Stimulated activated CD4-positive, alpha-beta T cell treated with anti-CD3 and anti-CD28 coated beads, Interleukin-4, amount 100 ng/mL, for 4 hours (primary cell): ENCODE results near the gene TAF10.

Experiments
- DNase-seq, 2 experiments: peaks; one replicate each; pipeline ENCODE4 v3.0.0-alpha.2; 2020

The TAF10 gene

GRCh38 chr11:6607190-6607795, 4.7 kb downstream of the TAF10 start:
- no peak for DNase-seq

DNA sequence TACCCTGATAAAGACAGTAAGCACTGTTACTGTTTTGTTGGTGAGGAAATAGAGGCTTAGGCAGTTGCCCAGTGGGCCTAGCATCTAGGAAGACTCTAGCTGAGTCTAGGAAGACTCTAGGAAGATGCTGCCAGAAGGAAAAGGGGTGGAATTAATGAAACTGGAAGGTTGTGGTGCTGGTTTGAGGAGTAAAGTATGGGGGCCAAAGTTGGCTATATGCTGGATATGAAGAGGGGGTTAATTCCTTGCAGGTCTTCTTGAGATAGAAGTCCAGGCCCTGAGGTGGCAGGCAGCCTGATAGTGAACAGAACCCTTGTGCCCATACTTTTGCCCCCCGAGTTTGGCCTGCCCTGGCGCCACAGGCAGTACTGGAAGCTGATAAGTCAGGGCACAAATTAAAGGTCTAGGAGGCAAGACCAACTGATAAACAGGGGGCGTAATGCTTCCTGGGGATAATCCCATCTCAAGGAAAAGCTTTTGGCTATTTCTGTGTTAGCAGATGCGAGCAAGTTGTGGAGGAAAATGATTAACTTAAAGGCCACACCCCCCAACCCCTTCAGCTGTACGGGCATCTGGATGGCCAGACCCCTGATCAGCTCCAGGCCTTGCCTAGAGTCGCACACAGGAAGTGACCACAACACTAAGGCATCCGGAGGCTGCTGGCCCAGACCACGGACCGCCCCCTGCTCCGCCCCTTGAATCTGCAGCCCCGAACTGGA, 5.4 kb downstream of the TAF10 start:
- DNase-seq, result peak in 1 of 2 experiments; percentile 34

- DNase-seq, result no peak
Observed at GRCh38 chr11:6604790-6605189, 7.2 kb downstream of the TAF10 start.

GRCh38 chr11:6604081-6604626, 7.9 kb downstream of the TAF10 start:
- peak; percentile 33 to 52 for DNase-seq

GRCh38 chr11:6603287-6604080, 8.5 kb downstream of the TAF10 start, which contains the start of the genes ILK and RRP8:
ILK (plus strand) TSS chr11:6603774; CDS start chr11:6604272, 498 bp downstream.
RRP8 (minus strand) TSS chr11:6603616; CDS start chr11:6603502, 114 bp downstream.
- peak; percentile 82 to 84 for DNase-seq

DNA sequence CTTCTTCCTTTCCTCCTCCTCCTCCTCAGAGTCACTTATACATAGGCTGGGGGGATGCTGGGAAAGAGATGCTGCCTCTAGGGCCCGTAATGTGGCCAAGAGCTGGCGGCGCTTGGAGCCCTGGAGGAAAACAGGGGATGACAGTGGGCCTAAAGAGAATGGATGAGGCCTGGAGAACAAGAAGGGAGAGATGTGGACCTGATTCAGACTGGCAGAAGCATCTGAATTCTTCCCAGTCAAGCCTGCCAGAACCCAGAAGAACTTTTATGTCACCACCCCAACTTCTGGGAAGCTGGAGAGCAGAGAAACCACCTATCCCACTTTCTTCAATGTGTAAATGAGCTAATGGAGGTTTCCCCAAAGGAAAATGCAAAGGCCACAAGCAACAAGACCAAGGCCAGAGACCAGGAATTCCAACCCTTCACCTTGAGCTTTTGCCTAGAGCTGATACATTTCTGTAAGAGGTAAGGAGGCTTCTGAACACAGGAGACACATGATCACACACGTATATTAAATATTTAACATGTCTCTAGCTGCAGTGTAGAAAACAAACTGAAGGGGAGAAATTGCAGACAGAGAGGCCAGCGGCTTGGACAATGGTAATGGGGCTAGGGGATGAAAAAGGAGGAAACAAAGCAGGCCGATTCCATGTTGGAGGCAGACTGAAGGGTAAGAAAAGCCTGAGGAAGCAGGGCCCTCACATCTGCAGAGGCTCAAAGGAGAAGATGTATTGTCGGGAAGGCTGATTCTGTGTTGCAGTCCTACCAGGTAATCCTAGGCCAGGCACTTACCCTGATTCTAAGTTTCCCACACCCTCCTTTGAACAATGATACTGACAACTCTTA, 9.7 kb downstream of the TAF10 start:
- no peak for DNase-seq

DNA sequence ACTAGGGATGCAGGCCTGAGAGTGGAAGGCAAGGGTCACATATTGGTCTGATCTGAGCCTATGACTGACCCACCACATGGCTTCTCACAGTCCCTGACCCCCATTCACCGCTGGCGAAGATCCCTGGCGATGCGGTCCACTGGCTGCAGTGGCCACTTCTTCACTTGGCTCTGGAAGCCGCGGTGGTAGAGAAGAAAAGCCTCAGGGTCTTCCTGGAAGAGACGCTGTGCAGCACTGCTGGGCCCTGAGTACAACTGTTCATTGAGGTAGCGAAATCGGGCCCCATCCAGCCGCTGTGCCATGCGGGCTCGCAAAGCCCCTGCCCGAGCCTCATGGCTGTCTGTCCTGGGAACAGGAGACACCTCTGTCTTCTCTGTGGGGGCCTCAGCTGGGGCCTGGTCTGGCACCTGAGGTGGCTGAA, 11.0 kb downstream of the TAF10 start:
- DNase-seq, result no peak

- no peak for DNase-seq
Observed at GRCh38 chr11:6599881-6600390, 12.1 kb downstream of the TAF10 start.

GRCh38 chr11:6599449-6599848, 12.6 kb downstream of the TAF10 start:
- no peak for DNase-seq

GRCh38 chr11:6598555-6598954, 13.5 kb downstream of the TAF10 start:
- no peak for DNase-seq

DNA sequence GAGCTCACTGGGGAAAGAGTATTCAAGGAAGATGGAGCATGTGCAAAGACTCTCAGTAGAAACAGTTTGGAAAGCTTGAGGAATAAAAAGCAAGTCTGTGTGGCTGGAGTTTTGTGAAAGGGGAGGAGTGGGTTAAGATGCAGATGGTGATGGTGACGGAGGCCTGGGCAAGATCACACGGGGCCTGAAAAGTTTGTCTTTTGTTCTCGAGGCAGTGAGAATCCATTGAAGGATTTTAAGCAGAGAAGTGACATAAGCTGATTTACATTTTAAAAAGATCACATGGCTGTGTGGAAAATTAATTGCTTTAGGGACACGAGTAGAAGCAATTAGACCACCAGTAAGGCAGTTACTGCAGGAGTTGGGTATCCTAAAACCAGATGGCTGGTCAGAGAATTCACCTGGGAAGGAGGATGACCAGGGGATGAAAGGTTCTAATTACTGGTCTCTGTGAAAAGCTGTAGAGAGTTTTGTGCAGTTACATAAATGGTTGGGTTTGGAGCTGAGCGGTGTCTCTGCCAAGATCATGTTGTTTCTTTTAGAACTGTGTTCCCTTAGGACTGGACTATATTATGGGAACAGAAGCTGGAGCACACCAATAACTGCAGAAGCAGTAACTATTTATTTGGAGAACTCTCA, 15.7 kb downstream of the TAF10 start:
- no peak for DNase-seq

DNA sequence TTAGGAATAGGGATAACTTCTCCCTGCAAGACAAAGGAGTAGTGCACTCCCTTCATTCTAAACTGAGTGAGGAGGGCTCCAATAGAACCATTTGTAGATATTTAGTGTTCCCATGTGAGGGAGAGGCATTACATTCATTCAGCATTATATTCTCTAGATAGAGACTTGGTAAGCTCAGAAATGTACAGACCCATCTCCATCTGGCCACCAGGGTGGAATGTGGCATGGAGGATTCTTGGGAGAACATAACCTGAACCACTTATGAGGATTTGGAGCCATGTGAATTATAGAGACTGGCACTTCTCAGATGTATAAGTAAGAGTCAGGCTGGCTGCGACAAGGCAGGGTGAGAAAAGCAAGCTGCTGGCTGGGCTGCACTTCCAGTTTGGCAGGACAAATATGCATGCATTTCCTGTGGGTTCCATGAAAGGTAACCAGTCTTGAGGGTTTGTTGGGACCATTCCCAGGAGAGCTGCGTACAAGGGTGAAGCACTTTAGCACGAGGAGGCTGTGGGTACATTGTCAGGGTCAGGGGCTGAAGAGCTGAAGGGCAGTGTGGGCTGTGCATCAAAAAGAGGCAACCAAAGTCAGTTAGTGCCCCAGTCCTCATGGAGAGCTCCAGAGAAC, 17.8 kb downstream of the TAF10 start:
- no peak for DNase-seq

- DNase-seq, result no peak
Observed at GRCh38 chr11:6588018-6588417, 24.0 kb downstream of the TAF10 start.

GRCh38 chr11:6587360-6587953, 24.6 kb downstream of the TAF10 start:
- no peak for DNase-seq

DNA sequence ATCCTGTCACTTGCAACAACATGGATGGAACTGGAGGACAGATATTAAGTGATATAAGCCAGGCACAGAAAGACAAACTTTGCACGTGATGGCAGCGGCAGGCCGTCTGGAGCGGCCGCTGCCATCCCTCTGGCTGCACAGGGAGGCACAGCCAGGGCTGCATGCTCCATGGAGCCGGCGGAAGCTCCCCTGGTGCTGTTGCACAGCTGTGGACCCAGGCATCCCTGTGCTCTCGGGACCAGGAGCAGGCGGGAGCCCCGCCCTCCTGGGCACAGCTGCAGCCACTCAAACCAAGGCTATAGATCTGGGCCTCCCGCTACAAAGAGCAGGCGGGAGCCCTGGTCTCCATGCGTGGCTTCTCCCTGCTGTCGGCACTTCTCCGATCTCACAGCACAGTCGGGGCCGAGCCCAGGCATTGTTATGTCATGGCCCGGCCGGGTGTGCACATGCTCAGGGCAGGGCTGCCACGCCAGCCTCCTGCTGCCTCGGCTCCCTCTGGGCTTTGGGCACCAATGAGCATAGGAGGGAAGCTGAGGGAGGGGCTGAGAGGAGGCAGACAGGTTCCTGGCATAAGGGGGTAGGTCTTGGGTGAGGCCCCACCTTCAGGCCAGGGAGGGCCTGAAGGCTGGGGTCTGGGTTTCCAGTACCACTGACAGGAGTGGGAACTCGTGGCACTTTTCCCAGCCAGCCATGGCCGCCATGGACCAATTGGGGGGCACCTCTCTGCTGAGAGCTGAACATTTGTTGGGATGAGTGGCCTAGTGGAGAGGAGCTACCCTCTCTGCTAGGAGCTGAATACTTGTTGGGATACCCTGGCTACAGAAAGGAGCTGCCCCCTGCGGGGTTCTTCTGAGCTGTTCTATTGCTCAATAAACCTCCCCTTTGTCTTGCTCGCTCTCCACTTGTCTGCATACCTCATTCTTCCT, 25.3 kb downstream of the TAF10 start:
- no peak for DNase-seq

DNA sequence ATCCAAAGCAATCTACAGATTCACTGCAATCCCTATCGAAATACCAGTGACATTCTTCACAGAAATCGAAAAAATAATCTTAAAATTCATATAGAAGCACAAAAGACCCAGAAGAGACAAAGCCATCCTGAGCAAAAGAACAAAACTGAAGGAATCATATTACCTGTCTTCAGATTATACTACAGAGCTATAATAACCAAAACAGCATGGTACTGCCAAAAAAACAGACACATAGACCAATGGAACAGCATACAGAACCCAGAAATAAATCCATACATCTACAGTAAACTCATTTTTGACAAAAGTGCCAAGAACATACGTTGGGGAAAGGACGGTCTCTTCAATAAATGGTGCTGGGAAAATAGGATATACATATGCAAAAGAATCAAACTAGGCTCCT, 27.5 kb downstream of the TAF10 start:
- DNase-seq, result no peak

DNA sequence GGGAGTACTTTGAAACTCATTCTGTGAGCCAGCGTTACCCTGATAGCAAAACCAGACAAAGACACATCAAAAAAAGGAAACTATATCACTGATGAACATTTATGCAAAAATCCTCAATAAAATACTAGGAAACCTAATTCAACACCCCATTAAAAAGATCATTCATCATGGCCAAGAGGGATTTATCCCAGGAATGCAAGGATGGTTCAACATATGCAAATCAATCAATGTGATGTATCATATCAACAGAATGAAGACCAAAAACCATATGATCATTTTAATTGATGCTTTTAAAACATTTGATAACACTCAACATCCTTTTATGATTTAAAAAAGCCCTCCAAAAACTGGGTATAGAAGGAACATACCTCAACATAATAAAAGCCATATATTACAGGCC, 28.4 kb downstream of the TAF10 start:
- DNase-seq, result no peak

GRCh38 chr11:6579681-6580080, 32.3 kb downstream of the TAF10 start:
- no peak for DNase-seq

- no peak for DNase-seq
Observed at GRCh38 chr11:6578134-6578533, 33.9 kb downstream of the TAF10 start.
